IMR-90 (cell line): ENCODE results near the gene CARNS1.

ENCODE experiments used
- CTCF ChIP-seq: conservative IDR thresholded peaks from 2 replicates; pipeline ENCODE4 v1.5.1; 2012; ENCODE audit warnings: mild to moderate bottlenecking, low read depth, low read length, improper control_type of control experiment
- SMC3 ChIP-seq: fragments of 150-350 bp; IDR thresholded peaks from 2 replicates; pipeline ENCODE4 v1.6.1; 2016; ENCODE audit warnings: low read depth, mild to moderate bottlenecking, antibody characterized with exemption, low read length, moderate library complexity

- TF ChIP-seq CTCF (no peak), SMC3 (no peak)
These were observed 14.5 kb upstream of the CARNS1 start for GRCh38 chr11:67400942-67401494.
